Erythroblast (primary cell): ENCODE measurements around the gene PDLIM5.
"Not testable (repeated sequence)": the region's sequence is repeated elsewhere in the genome, so short reads cannot be mapped to it uniquely, and the experiment has no call there.

ENCODE experiments used
- DNase-seq, 2 experiments: peaks; one replicate each; lab custom pipeline; 2025; lab: John Stamatoyannopoulos, UW
- GATA1 ChIP-seq: IDR thresholded peaks from 2 replicates; pipeline ENCODE4 v1.6.1; 2011; ENCODE audit warnings: low read depth, mild to moderate bottlenecking, control low read depth, low read length, moderate library complexity
- POLR2A ChIP-seq: IDR thresholded peaks from 2 replicates; pipeline ENCODE4 v1.6.1; 2011; ENCODE audit warnings: mild to moderate bottlenecking, low read length

Gene PDLIM5

GRCh38 chr4:94463771-94464170, 12.0 kb downstream of the PDLIM5 start:
- TF ChIP-seq GATA1 (no peak), POLR2A (no peak)
- no peak for DNase-seq

DNA sequence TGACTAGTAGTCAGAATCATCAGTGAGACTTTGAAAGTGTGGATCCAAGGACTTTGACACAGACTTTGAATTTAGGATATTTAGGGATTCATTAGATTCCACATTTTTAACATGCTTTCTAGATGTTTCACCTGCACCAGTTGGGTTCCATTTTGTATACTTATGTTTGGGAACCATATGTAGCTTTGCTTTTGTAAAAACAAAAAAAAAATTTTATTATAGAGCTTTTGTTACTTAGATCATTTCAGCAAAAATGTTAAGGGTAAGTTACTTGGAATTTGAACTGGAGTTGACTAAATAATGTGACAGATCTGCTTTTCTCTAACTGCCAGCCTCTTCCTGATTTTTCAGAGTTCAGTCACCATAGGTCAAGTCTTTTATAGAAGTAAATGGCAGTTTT, 14.6 kb downstream of the PDLIM5 start:
- TF ChIP-seq GATA1 (no peak), POLR2A (no peak)
- DNase-seq: no peak

GRCh38 chr4:94466923-94467322, 15.2 kb downstream of the PDLIM5 start:
- DNase-seq: no peak
- TF ChIP-seq GATA1 (no peak), POLR2A (no peak)

- DNase-seq: no peak
- TF ChIP-seq GATA1 (no peak), POLR2A (no peak)
Observed at GRCh38 chr4:94468093-94468769, 16.5 kb downstream of the PDLIM5 start.

DNA sequence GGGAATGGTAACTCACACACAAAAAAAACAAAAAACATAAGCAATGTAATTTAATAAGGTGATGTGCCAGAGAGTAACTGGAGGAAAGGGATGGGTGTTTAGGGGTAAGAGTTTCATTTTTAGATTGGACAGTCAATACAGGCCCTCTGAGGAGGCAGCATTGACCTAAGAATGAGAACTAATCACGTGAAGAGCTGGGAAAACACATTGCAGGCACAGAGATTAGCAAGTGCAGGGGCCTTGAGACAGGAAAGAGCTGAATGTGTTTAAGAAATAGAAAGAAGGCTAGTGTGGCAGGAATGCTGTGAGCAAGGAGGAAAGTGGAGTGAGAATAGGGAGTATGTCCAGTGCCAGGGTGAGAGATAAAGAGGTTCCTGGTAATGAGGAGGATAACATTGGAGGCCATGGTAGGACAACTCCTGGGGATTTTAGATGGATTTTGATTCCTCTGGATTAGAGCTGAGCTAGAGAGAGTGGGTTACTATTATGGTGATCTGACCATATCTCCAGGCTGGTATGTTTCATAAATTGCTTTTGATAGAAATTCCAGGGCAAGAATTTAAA, 17.6 kb downstream of the PDLIM5 start:
- TF ChIP-seq GATA1 (no peak), POLR2A (no peak)
- no peak for DNase-seq

DNA sequence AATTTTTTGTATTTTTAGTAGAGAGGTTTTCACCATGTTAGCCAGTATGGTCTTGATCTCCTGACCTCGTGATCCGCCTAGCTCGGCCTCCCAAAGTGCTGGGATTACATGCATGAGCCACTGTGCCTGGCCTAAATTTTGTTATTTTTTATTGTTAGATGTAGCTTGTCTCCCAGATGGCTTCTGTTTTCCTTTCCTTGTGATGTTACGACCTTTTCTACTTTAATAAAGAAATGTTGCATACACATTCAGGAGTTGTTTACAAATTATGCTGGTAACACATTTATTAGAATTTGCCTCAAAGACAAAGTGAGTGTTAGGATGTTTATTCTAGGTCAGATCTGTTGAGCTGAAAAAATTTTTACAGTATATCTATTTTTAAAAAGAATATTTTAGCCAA, 18.4 kb downstream of the PDLIM5 start:
- no peak for DNase-seq
- TF ChIP-seq GATA1 (no peak), POLR2A (no peak)

DNA sequence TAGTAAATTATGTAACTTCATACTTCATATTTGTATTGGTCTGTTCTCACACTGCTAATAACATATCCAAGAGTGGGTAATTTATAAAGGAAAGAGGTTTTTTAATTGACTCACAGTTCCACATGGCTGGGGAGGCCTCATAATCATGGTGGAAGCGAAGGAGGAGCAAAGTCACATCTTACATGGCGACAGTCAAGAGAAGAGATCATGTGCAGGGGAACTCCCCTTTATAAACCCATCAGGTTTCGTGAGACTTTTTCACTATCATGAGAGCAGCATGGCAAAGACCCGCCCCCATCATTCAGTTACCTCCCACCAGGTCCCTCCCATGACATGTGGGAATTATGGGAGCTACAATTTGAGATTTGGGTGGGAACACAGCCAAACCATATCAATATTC, 19.0 kb downstream of the PDLIM5 start:
- DNase-seq: not testable (repeated sequence)

DNA sequence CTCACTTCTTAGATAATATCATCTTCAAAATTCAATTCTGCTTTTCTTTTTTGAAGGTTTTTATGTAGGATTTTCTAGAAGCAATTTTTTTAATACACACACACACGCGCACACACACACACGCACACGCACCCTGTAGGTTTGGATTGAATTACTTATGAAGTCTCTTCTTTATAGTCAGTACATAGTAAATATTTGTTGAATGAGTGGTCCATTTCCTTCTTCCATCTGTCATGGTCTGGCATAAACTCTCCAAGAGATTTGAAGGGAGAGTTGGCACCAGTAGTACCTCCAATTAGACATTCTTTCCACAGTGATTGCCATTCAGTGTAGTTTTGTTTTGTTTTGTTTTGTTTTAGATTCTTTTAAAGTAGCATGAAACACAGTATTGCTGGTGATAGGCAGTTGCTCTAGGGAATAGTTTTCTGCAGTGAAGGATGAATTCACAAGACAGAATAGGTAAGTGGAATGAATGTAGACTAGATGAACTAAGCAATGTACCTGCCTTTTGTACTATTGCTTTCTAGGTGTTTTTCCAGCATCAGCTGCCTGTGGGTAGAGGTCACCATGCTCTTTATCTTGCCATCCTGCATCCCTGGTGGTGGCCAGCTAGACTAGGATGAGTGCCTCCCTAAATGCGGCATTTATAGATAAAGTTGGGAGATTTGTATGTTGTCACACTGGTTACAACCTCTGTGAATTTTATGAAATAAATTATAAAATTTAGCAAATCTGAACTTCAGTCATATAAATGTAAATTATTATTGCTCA, 20.5 kb downstream of the PDLIM5 start:
- no peak for DNase-seq
- TF ChIP-seq POLR2A (no peak), GATA1 (no peak)

- DNase-seq: no peak
- no peak for TF ChIP-seq POLR2A
- TF ChIP-seq GATA1: no peak
Observed at GRCh38 chr4:94475050-94475449, 23.3 kb downstream of the PDLIM5 start.

DNA sequence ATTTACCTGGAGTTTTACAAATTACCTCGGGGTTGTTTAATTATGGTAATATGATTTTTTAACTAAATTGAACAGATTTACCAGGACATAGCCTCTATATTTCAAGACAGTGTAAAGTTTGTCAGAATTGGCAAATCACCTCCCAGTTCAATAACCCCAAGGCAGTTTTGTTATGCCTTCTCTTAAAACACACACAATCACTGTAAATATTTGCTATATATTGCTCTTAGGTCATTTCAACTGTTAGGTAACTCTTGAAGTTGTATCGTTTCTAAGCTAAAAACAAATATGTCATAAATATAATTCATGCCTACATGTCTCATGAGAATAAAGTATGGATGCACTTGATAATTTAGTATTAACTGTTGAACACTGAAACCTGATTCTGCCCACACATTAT, 24.1 kb downstream of the PDLIM5 start:
- no peak for DNase-seq
- TF ChIP-seq POLR2A (no peak), GATA1 (no peak)

GRCh38 chr4:94477227-94477626, 25.5 kb downstream of the PDLIM5 start:
- TF ChIP-seq GATA1: no peak
- no peak for TF ChIP-seq POLR2A
- DNase-seq: no peak

DNA sequence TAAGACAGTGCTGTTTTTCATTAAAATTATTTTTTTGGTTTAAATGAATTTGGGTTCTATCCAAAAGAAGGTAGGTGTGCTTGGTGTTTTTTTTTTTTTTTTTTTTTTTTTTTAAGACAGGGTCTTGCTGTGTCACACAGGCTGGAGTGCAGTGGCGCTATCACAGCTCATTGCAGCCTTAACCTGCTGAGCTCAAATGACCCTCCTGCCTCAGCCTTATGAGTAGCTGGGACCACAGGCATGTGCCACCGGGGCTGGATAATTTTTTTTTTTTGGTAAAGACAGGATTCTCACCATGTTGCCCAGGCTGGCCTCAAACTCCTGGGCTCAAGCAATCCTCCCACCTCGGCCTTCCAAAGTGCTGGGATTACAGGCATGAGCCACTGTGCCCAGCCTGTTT, 27.1 kb downstream of the PDLIM5 start:
- not testable (repeated sequence) for DNase-seq

- no peak for DNase-seq
- TF ChIP-seq GATA1 (no peak), POLR2A (no peak)
Observed at GRCh38 chr4:94479358-94480141, 27.8 kb downstream of the PDLIM5 start.

- TF ChIP-seq POLR2A: no peak
- no peak for TF ChIP-seq GATA1
- no peak for DNase-seq
Observed at GRCh38 chr4:94480362-94480951, 28.7 kb downstream of the PDLIM5 start.
